GM23338 (cell line): ENCODE results near the gene DMRTC2. TPM values are rescaled to one million over a fixed set of nuclear protein-coding genes. Genes with fewer than 3 reads are reported as not detected.

Experiments used
- ATAC-seq: fragments of 200-7000 bp; cut with Tn5 transposase; 3 replicates; pipeline ENCODE4 v1.9.1; 2020
- DNase-seq: peaks from one replicate; pipeline ENCODE4 v3.0.0-alpha.2; 2015; ENCODE audit warnings: low spot score
- H2AFZ ChIP-seq: fragments of 200-600 bp; sonication (generic); 2 replicates; pipeline ENCODE4 v1.8.0; 2016; ENCODE audit warnings: antibody characterized with exemption, mild to moderate bottlenecking, moderate library complexity
- H3F3A ChIP-seq: fragments of 200-600 bp; sonication (generic); replicated peaks from 2 replicates; pipeline ENCODE4 v1.8.0; 2017; ENCODE audit warnings: antibody characterized with exemption, mixed run types, low read depth
- H3K27ac ChIP-seq: fragments of 200-600 bp; sonication (generic); 2 replicates; pipeline ENCODE4 v1.6.1; 2016; ENCODE audit warnings: low read depth
- H3K27me3 ChIP-seq: fragments of 200-600 bp; sonication (generic); 2 replicates; pipeline ENCODE4 v1.8.0; 2016; ENCODE audit warnings: mild to moderate bottlenecking, mixed run types, moderate library complexity; ENCODE audit not compliant: insufficient read depth
- H3K36me3 ChIP-seq: fragments of 200-600 bp; sonication (generic); 2 replicates; pipeline ENCODE4 v1.8.0; 2016; ENCODE audit warnings: mild to moderate bottlenecking; ENCODE audit not compliant: insufficient read depth
- H3K4me1 ChIP-seq: fragments of 200-600 bp; sonication (generic); 2 replicates; pipeline ENCODE4 v1.8.0; 2016; ENCODE audit warnings: mild to moderate bottlenecking, moderate library complexity; ENCODE audit not compliant: insufficient read depth
- H3K4me2 ChIP-seq: fragments of 200-600 bp; sonication (generic); 2 replicates; pipeline ENCODE4 v1.7.1; 2017; ENCODE audit warnings: mixed run types
- H3K4me3 ChIP-seq: fragments of 200-600 bp; sonication (generic); 2 replicates; pipeline ENCODE4 v1.6.1; 2016; ENCODE audit warnings: mixed run types
- H3K79me2 ChIP-seq: fragments of 200-600 bp; sonication (generic); replicated peaks from 2 replicates; pipeline ENCODE4 v1.8.0; 2017; ENCODE audit warnings: mild to moderate bottlenecking; ENCODE audit not compliant: insufficient read depth
- H3K9me2 ChIP-seq: fragments of 200-600 bp; sonication (generic); 2 replicates; pipeline ENCODE4 v1.8.0; 2017; ENCODE audit not compliant: insufficient read depth
- H4K20me1 ChIP-seq: fragments of 200-600 bp; sonication (generic); replicated peaks from 2 replicates; pipeline ENCODE4 v1.8.0; 2017; ENCODE audit warnings: mild to moderate bottlenecking; ENCODE audit not compliant: insufficient read depth
- H3K27ac Mint-ChIP-seq: 2 replicates; pipeline ENCODE4 v1.8.0; 2020; ENCODE audit warnings: inconsistent platforms, mild to moderate bottlenecking, moderate library complexity, mixed read lengths
- H3K27me3 Mint-ChIP-seq: 3 replicates; pipeline ENCODE4 v1.8.0; 2022; ENCODE audit warnings: low read depth, mild to moderate bottlenecking, moderate library complexity, mixed read lengths, inconsistent platforms; ENCODE audit not compliant: insufficient read depth, poor library complexity
- H3K36me3 Mint-ChIP-seq: 3 replicates; pipeline ENCODE4 v1.8.0; 2021; ENCODE audit warnings: low read depth, mild to moderate bottlenecking, inconsistent platforms, moderate library complexity, mixed read lengths
- H3K4me1 Mint-ChIP-seq: 3 replicates; pipeline ENCODE4 v1.8.0; 2020; ENCODE audit warnings: mild to moderate bottlenecking, inconsistent platforms, mixed read lengths
- H3K4me3 Mint-ChIP-seq: 3 replicates; pipeline ENCODE4 v1.8.0; 2021; ENCODE audit warnings: moderate library complexity, mild to moderate bottlenecking, inconsistent platforms, mixed read lengths
- H3K9me3 Mint-ChIP-seq: 3 replicates; pipeline ENCODE4 v1.8.0; 2020; ENCODE audit warnings: moderate library complexity, mild to moderate bottlenecking, inconsistent platforms, mixed read lengths
- CREB1 ChIP-seq: fragments of 250-450 bp; sonication (Bioruptor Pico); IDR thresholded peaks from 2 replicates; pipeline ENCODE4 v1.5.0; 2020; ENCODE audit warnings: low read depth, mild to moderate bottlenecking, moderate library complexity
- EZH2 ChIP-seq: fragments of 200-600 bp; sonication (generic); IDR thresholded peaks from one replicate; pipeline ENCODE4 v1.8.0; 2017; ENCODE audit warnings: antibody characterized with exemption, mild to moderate bottlenecking, low read depth; ENCODE audit not compliant: unreplicated experiment
- EZH2phosphoT487 ChIP-seq: fragments of 200-600 bp; sonication (generic); IDR thresholded peaks from one replicate; pipeline ENCODE4 v1.8.1; 2018; ENCODE audit warnings: antibody characterized with exemption; ENCODE audit not compliant: unreplicated experiment
- JUNB ChIP-seq: IDR thresholded peaks from one replicate; pipeline ENCODE4 v1.6.1; 2016; ENCODE audit warnings: antibody characterized with exemption; ENCODE audit not compliant: unreplicated experiment
- NANOG ChIP-seq: IDR thresholded peaks from 2 replicates; pipeline ENCODE4 v1.6.1; 2016; ENCODE audit warnings: antibody characterized with exemption, borderline replicate concordance
- POLR2AphosphoS5 ChIP-seq: IDR thresholded peaks from 2 replicates; pipeline ENCODE4 v1.6.1; 2016; ENCODE audit warnings: antibody characterized with exemption, low read depth
- ZNF331 ChIP-seq: fragments of 250-450 bp; sonication (Bioruptor Pico); IDR thresholded peaks from 2 replicates; pipeline ENCODE4 v1.5.0; 2020; ENCODE audit warnings: low read depth, mild to moderate bottlenecking, moderate library complexity
- polyA plus RNA-seq: library from polyadenylated mRNA; unstranded; fragments of >200 nt; fragmentation: Nextera tagmentation; extraction: Ambion mirVana; gene quantifications from 2 replicates; pipeline ENCODE4 v1.2.1, GENCODE V29; 2016
- total RNA-seq: library from RNA; depleted of rRNA; stranded (reverse); fragments of >200 nt; shearing (Covaris generic); gene quantifications from 2 replicates; pipeline ENCODE4 v1.2.3, GENCODE V29; 2014
- TF ChIP-seq, protein P1 (sequence below): IDR thresholded peaks from 2 replicates; pipeline ENCODE4 v1.6.1; 2016; ENCODE audit warnings: antibody characterized with exemption
- TF ChIP-seq, protein P2 (sequence below), 2 experiments: fragments of 200-600 bp in 1 of 2; sonication (generic) in 1 of 2; conservative IDR thresholded peaks; 2 replicates each; pipeline versions ENCODE4 v1.5.1 to v1.6.1; 2016 to 2017; ENCODE audit warnings: antibody characterized with exemption in 2 of 2, low read depth in 2 of 2, mild to moderate bottlenecking in 2 of 2, moderate library complexity in 1 of 2

The DMRTC2 gene
- total and polyA plus RNA-seq, 2 experiments from 2014 or later, result 0.21 TPM; not detected in 1

DNA sequence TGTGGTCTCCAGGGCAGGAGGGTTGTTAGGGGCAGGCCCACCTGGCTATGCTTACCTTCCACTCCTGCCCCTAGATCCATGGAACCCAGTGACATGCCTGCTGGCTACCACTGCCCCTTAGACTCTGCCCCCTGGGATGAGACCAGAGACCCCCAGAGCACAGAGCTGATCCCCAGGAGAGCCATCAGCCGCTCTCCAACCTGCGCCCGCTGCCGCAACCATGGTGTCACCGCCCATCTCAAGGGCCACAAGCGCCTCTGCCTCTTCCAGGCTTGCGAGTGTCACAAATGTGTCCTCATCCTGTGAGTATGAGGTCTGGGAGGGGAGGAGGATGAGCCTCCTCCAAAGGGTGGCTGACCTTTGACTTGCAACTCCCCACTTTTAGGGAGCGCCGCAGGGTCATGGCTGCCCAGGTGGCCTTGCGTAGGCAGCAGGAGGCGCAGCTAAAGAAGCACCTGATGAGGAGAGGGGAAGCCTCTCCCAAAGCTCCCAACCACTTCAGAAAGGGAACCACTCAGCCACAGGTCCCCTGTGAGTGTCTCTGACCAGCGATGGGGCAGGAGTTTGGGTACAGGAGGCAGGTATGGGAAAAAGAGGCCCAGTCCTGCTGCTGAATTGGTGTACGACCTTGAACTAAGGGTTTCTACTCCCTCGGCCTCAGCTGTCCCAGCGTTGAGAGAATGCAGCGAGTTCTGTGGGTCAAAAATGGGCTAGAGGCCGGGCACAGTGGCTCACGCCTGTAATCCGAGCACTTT is 2.7 kb downstream of the DMRTC2 start:
- H3K4me2 ChIP-seq, result no peak overlapping the region
- H3K27ac ChIP-seq, result no peak overlapping the region
- H3K79me2 ChIP-seq, result no peaks in the 10 kb centered on the region
- H3K4me1 Mint-ChIP-seq, result peaks cover 12% of the 10 kb centered on the region
- no peaks in the 10 kb centered on the region for H3K36me3 ChIP-seq
- DNase-seq, result no peak
- no peaks in the 10 kb centered on the region for H3K27me3 ChIP-seq
- H4K20me1 ChIP-seq, result no peaks in the 10 kb centered on the region
- H3K27ac Mint-ChIP-seq, result no peak overlapping the region
- H3K4me3 ChIP-seq, result no peak overlapping the region
- H3K4me1 ChIP-seq, result peaks cover 12% of the 10 kb centered on the region; the same call in 1 of the 2 replicates
- no peak overlapping the region for H3K4me3 Mint-ChIP-seq
- no peaks in the 10 kb centered on the region for H3F3A ChIP-seq
- TF ChIP-seq JUNB, result no peak
- TF ChIP-seq, protein P1, sequence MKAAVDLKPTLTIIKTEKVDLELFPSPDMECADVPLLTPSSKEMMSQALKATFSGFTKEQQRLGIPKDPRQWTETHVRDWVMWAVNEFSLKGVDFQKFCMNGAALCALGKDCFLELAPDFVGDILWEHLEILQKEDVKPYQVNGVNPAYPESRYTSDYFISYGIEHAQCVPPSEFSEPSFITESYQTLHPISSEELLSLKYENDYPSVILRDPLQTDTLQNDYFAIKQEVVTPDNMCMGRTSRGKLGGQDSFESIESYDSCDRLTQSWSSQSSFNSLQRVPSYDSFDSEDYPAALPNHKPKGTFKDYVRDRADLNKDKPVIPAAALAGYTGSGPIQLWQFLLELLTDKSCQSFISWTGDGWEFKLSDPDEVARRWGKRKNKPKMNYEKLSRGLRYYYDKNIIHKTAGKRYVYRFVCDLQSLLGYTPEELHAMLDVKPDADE, result no peak
- TF ChIP-seq EZH2phosphoT487, result no peak
- TF ChIP-seq POLR2AphosphoS5, result no peak
- no peak for TF ChIP-seq ZNF331 (CRISPR knock-in tag)
- TF ChIP-seq CREB1 (CRISPR knock-in tag), result no peak
- TF ChIP-seq, protein P2, sequence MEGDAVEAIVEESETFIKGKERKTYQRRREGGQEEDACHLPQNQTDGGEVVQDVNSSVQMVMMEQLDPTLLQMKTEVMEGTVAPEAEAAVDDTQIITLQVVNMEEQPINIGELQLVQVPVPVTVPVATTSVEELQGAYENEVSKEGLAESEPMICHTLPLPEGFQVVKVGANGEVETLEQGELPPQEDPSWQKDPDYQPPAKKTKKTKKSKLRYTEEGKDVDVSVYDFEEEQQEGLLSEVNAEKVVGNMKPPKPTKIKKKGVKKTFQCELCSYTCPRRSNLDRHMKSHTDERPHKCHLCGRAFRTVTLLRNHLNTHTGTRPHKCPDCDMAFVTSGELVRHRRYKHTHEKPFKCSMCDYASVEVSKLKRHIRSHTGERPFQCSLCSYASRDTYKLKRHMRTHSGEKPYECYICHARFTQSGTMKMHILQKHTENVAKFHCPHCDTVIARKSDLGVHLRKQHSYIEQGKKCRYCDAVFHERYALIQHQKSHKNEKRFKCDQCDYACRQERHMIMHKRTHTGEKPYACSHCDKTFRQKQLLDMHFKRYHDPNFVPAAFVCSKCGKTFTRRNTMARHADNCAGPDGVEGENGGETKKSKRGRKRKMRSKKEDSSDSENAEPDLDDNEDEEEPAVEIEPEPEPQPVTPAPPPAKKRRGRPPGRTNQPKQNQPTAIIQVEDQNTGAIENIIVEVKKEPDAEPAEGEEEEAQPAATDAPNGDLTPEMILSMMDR (conservative IDR thresholded peaks at IDR 0.05; ENCODE audit: low read depth in 2 of 2), result no peak
- TF ChIP-seq NANOG, result no peak
- no peak for TF ChIP-seq EZH2
- H3K36me3 Mint-ChIP-seq, result peaks cover 5% of the 10 kb centered on the region; the same call in 2 of the 3 replicates
- H3K27me3 Mint-ChIP-seq, result peaks cover 18% of the 10 kb centered on the region
- no peak for ATAC-seq
- no peak overlapping the region for H2AFZ ChIP-seq
- no peaks in the 10 kb centered on the region for H3K9me2 ChIP-seq
- peaks cover 14% of the 10 kb centered on the region; the same call in 2 of the 3 replicates for H3K9me3 Mint-ChIP-seq

DNA sequence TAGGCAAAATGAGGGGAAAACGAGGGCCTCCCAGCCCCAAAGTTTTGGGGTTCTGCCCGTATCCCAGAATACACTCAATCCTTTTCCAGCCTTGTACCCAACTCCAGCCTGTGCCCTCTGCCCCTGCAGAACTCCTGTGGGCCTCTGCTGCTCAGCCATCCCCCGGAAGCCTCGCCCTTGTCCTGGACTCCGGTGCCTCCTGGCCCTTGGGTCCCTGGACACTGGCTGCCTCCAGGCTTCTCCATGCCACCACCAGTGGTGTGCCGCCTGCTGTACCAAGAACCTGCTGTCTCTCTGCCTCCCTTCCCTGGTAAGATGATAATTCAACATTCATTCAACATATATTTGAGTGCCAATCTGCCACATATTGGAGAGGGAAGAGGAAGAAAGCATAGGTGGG is 3.8 kb downstream of the DMRTC2 start:
- peaks cover 15% of the 10 kb centered on the region for H3K27me3 Mint-ChIP-seq
- no peak for DNase-seq
- Histone ChIP-seq H3K4me1 (peaks cover 12% of the 10 kb centered on the region; the same call in 1 of the 2 replicates), H3K36me3 (no peaks in the 10 kb centered on the region), H3F3A (no peaks in the 10 kb centered on the region), H3K27ac (no peak overlapping the region), H4K20me1 (no peaks in the 10 kb centered on the region), H2AFZ (no peak overlapping the region), H3K9me2 (no peaks in the 10 kb centered on the region), H3K4me3 (no peak overlapping the region), H3K4me2 (no peak overlapping the region), H3K79me2 (no peaks in the 10 kb centered on the region), H3K27me3 (no peaks in the 10 kb centered on the region)
- H3K9me3 Mint-ChIP-seq, result peaks cover 14% of the 10 kb centered on the region; the same call in 2 of the 3 replicates
- peaks cover 5% of the 10 kb centered on the region; the same call in 2 of the 3 replicates for H3K36me3 Mint-ChIP-seq
- ATAC-seq, result no peak
- no peak overlapping the region for H3K27ac Mint-ChIP-seq
- no peak overlapping the region for H3K4me3 Mint-ChIP-seq
- peaks cover 12% of the 10 kb centered on the region for H3K4me1 Mint-ChIP-seq
- TF ChIP-seq POLR2AphosphoS5 (no peak), EZH2 (no peak)
